Bronchial smooth muscle cell (primary cell): Measurements from ENCODE around the gene SCYGR1. TPM values are rescaled to one million over a fixed set of nuclear protein-coding genes. Genes with fewer than 3 reads are reported as not detected.

Source experiments
- total RNA-seq: library from RNA; depleted of rRNA; stranded (reverse); fragments of >200 nt; gene quantifications from 2 replicates; pipeline ENCODE4 v1.2.1, GENCODE V29; 2014

SCYGR1 gene, protein sequence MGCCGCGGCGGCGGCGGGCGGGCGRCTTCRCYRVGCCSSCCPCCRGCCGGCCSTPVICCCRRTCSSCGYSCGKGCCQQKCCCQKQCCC
- not detected in 2 replicates for total RNA-seq

DNA sequence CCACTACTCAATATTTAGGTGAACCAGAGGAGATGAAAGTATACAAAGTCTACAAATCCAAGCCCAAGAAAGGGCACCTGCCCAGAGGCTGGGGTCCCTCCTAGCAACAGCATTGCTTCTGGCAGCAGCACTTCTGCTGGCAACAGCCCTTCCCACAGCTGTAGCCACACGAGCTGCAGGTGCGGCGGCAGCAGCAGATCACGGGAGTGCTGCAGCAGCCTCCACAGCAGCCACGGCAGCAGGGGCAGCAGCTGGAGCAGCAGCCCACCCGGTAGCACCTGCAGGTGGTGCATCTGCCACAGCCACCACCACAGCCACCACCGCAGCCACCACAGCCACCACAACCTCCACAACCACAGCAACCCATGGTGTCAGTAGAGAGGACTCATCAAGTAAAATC lies at the start of gene SCYGR1:
SCYGR1 (minus strand) TSS at position 367 of the 400 bp plus-strand sequence; CDS start at position 367, 0 bp downstream.

DNA sequence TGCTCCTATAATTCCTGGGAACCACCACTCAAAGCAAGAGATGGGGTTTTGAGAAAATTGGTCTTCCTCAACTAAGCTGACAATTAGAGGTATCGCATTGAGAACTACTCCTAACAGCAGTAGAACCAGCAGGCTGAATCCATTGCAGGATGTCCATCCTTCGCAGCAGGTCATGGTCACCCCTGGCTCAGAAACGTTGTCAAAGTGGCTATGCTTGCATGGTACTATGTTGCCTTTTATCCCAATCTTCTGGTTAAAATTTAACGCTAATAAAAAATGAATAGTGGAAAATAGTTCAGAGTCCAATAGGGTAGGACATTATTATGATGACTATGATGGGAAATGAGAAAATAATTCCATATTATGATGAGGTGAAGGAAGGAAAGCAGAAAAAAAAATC lies 8.7 kb downstream of the SCYGR1 start, which contains the start of gene TM4SF20:
TM4SF20 (minus strand) TSS at position 212 of the 400 bp plus-strand sequence; CDS start at position 174, 38 bp downstream.

Other genes starting within 250 kb of the SCYGR1 start
- gene COL4A4, start 223.7 kb downstream of the SCYGR1 start, total RNA-seq = 0.16 and 0.17 TPM in 2 replicates
- under 0.01 and 0.43 TPM in 2 replicates for gene COL4A3, start 223.3 kb downstream of the SCYGR1 start, total RNA-seq
- gene MFF, start 62.7 kb downstream of the SCYGR1 start, total RNA-seq = 56.9 and 59.8 TPM in 2 replicates
- gene TM4SF20, start 8.6 kb downstream of the SCYGR1 start, total RNA-seq = under 0.01 TPM in 1 of 2 replicates, not detected in the other
- gene AGFG1, start 84.2 kb upstream of the SCYGR1 start, total RNA-seq = 14.3 and 24.6 TPM in 2 replicates
- not detected in 2 replicates for gene SCYGR2, start 210.9 kb upstream of the SCYGR1 start, total RNA-seq
- gene SCYGR3, start 226.9 kb upstream of the SCYGR1 start, total RNA-seq = not detected in 2 replicates
- gene SCYGR4, start 229.5 kb upstream of the SCYGR1 start, total RNA-seq = not detected in 2 replicates